ENCODE measurements around the gene MACROD2.

DNA sequence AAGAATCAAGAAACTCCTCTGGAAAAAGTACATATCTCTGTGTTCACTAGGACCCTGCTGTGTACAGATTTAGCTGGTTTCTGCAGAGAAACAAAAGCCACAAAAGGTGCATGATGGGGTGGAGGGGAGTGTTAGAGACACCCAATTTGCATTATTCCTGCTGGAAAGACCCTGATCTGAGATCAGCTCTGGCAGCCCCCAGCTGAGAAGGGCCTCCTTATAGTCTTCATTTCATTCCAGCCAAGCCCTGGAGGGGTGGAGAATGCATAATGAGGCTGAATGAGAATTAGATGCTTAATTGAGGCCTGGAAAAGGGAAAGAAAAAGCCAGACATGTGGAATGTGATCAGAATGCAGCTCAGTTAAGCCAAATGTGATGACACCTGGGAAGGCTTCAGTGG, 2032.4 kb downstream of the MACROD2 start:
- TF ChIP-seq, protein P1, sequence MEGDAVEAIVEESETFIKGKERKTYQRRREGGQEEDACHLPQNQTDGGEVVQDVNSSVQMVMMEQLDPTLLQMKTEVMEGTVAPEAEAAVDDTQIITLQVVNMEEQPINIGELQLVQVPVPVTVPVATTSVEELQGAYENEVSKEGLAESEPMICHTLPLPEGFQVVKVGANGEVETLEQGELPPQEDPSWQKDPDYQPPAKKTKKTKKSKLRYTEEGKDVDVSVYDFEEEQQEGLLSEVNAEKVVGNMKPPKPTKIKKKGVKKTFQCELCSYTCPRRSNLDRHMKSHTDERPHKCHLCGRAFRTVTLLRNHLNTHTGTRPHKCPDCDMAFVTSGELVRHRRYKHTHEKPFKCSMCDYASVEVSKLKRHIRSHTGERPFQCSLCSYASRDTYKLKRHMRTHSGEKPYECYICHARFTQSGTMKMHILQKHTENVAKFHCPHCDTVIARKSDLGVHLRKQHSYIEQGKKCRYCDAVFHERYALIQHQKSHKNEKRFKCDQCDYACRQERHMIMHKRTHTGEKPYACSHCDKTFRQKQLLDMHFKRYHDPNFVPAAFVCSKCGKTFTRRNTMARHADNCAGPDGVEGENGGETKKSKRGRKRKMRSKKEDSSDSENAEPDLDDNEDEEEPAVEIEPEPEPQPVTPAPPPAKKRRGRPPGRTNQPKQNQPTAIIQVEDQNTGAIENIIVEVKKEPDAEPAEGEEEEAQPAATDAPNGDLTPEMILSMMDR (conservative IDR thresholded peaks at IDR 0.05 in 1 of 2, IDR thresholded peaks at IDR 0.05 in 1 of 2; ENCODE audit: extremely low read depth in 1 of 2, insufficient read depth in 1 of 2, low read depth in 1 of 2, low read length in 2 of 2): no peak
- no peak for TF ChIP-seq EZH2 (IDR thresholded peaks at IDR 0.05; ENCODE audit: borderline replicate concordance, low read length)

All from mammary epithelial cell (primary cell).